NK-92 treated with Interleukin-12 subunit alpha and Interleukin-12 subunit beta, amount 100 ng/mL, for 24 hours (cell line): Measurements from ENCODE around the gene DENND1A.
"Not testable (repeated sequence)": the region's sequence is repeated elsewhere in the genome, so short reads cannot be mapped to it uniquely, and the experiment has no call there.

Experiments
- DNase-seq: peaks from one replicate; lab custom pipeline; 2025; lab: John Stamatoyannopoulos, UW

Gene DENND1A

DNA sequence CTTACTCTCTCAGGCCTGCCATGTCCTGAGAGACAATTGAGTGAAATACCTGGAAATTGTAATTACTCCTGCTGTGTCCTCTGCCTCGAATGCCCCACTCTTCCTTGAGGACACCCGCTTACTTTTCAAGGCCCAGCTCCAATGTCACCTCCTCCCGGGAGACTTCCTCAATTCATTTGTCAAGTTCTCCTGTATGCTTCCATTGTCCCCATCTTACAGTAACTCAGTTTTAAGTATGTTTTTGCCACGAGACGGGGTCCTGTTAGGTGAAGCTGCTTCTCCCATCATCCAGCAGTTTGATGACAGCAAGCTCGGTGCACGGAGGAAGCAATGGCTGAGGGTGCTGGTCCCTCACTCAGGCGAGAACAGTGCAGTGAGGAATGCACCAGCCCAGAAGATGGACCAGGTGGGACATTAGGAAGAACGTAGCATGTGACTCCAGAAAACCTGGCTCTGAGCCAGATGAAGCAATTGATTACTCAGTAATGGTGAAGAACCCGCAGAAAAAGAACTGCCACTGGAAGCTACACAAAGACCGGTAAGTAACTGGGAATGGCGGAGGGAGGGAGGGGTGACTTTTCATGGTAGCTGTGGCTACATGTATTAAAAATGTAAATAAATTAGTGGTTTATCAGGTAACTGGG, 274.8 kb downstream of the DENND1A start:
- DNase-seq = no peak

DNA sequence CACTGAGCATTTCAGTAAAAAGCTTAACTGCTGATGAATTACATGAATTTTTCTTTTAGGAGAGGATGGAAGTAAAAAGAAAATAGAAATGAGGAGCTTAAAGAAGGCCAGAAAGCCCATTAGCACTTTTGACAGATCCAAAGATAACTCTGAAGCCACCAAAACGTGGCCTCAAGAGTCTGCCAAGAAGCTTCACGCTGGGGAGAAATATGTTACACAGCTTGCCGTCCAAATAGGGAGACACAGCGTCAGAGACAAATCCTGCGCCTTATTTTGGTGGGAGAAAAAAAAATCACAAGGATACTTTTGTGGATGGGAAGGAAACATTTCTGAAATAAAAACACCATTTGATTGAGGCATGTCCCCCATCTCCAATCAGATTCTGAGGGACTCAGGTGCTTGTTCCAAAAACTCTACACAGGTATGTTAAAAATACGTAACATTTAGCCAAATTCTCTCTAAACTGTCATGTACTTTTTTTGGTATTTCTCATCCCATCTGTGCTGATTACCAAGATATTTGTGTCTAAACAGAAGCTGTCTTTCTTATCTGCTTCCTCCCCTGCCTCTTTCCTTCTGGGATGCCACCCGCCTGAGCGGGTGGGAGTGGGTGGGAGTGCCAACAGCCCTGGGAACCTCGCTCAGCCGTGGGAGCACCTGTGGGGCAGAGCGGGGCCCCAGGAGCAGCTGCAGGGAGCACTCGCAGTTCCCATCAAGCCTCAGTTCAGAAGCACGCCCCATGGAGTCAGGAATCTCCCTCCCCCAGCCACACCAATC, 275.5 kb downstream of the DENND1A start:
- no peak for DNase-seq

DNA sequence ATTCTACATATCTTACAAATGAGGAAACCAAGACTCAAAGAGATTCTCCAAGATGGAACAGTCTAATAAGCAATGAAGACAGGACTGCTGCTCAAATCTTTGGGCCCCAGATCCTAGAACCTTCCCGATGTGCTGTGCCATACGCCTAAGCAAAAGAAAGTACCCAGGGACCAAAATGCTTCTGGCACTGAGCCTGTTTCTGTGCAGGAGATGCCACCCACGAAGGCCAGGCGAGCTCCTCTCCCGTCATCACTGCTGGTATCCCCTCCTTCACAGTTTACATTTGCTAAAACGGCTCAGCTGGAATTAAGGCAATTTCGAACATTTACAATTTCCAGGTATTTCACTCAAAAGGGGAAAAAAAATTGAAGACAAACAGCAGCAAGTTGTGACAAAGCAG, 277.5 kb downstream of the DENND1A start:
- DNase-seq = no peak

DNA sequence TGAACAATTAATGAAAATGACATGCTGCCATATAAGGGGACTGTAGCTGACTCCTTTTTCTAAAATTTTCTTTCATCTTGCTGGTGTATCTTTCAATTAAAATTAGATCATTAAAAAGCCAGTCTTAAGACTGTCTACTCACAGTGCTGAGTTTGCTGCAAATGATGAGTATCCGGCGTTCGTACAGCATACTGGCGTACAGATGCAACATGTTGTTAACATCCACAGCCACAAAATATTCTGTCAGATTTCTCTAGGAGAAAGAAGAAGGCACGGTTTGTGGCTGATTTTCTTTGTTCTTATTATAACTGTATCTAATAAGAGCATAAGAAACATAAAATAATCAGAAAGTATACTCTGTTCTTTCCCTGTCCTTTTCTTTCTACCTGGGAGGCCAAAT, 278.1 kb downstream of the DENND1A start:
- DNase-seq = no peak

DNA sequence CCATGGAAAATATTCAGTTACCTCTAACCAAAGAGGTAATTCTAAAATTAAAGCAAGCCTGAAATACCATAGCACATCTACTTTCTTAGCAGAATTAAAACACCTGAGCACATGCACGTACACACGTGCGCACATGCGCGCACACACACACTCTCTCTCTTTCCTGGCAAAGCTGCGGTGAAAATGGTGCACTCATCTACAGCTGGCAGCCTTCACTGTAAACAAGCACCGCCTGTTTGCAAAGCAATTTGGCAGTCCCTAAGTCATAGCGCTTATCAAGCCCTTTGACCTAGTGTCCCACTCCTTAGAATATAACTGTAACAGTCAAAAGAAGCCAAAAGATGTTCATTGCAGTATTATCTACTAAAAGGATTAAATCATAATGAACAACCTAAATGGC, 278.7 kb downstream of the DENND1A start:
- DNase-seq = no peak

DNA sequence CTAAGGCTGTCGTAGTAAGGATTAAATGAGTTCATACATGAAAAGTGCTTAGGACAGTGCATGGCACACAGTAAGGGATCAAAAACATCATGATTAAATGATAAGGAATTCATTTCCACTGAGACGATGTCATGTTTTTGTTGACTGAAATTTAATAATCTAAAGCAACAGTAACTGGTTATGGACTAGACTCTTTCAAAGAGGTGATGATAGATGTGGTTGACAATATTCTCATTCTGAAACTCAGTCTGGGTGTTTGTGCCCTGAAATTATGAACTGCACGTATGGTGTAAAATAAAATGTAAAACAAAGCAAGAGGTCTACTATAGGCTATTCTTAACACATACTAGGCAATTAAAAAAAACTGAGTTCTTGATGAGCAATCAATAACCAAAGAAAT, 280.0 kb downstream of the DENND1A start:
- DNase-seq = no peak

DNA sequence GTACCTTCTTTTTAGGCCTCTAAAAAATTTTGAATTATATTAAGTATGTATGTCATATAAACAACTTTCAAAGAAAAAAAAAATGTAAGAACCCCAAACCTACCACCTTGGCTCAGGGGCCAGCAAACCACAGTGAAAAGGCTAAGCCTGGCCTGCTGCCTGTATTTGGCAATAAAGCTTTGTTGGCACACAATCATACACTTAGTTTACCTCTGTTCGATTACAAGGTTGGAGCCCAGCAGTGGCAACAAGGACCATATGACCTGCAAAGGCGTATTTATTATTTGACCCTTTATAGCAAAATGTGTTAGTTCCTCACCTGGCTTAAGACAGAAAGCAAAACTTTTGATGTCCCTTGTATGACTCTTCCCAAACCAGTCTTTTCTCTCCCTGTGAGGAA, 282.8 kb downstream of the DENND1A start:
- no peak for DNase-seq

DNA sequence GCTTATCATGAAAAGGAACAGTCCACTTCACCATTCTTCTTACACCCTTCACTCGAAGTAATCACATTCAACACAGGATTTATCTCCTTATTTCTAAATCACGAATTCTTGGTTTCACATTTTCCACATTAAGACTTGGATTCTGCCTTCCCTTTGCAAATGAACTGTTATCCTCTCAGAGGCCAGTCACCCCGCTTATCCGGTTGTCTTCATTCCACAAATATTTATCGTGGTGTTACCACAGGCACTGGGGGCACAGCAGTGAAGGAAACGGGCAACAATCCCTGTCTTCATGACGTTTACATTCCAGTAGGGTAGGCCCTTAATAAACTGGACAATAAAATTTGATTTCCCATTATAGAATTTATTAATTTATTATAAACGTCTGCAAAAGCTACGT, 284.2 kb downstream of the DENND1A start:
- DNase-seq = no peak

DNA sequence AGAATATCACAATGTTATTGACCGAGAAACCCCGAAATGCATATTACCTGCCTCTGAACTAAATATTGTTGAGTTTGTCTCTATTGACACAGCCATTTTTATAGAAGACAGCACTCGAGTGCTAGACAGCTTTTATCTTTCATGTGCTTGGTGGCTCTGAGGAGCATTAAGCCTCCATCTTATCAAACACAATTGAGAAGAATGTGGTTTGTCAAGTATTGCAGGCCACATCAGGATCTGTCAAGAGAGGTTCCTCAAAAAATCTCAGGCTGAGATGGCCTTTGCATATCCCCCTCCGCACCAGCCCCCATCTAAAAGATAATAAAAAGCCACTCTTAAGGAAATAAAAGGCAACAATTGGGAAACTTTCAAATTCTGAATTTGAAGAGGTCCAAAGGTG, 284.8 kb downstream of the DENND1A start:
- no peak for DNase-seq

DNA sequence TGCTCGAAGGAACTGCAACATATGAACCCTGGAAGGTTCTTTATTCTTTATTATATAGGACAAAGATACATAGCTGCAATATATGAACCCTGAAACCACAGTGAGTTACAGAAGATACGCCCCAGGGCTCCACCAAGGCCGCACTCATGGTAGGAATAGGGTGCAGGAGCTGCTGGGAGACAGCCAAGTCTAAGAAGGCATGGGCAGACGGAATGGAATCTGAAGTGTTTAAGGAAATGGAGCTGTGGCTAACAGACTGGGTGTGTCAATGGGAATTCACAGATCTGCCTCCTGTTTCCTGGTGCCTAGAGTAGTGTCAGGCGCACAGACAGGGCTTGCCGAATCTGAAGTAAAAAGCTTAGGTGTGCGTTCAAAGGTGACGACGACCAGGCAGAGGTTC, 286.4 kb downstream of the DENND1A start:
- no peak for DNase-seq

DNA sequence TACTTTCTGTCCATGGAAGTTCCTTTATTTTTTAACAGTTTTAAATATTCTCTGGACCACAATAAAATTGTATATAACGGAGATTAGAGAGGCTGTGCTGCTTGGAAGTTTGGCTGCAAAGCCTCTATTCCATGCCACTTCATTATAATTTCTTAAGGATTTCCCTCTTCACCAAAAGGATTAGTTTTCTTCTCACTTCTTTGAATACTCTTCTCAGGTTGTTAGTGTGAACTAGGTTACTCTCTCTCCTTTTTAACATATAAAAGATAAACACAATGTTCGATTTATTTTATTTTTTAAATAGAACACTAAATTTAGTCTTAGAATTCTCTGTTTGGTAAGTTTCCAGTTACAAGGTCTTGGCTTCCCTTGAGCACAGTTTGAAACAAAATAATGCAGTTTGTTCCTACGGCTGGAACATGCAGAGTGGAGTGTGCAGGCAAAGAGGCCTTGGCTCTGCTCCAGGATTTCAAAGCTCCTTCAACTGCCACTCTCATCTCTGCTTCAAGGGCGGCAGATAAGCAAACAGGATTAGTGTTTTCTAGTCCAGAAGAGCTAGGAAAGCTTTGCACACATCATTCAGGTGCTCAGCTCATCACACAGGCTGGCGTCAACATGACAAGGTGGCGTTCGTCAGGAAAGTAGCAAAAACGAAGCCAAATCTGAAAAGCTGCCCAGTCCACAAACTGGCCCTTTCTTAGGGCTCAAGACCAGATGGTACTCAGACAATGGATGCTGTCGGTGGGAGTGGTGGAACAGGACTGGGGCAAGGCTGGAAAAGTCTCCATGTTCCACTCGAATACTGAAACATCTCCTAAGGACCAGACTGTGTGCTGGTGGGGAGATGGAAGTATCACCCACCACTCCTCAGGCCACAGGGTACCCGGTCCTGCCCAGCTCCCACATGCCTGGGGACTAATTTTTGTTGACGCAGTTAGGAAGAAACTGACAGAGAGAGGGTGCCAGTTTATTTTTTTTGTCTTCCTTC, 287.3 kb downstream of the DENND1A start:
- DNase-seq = no peak

DNA sequence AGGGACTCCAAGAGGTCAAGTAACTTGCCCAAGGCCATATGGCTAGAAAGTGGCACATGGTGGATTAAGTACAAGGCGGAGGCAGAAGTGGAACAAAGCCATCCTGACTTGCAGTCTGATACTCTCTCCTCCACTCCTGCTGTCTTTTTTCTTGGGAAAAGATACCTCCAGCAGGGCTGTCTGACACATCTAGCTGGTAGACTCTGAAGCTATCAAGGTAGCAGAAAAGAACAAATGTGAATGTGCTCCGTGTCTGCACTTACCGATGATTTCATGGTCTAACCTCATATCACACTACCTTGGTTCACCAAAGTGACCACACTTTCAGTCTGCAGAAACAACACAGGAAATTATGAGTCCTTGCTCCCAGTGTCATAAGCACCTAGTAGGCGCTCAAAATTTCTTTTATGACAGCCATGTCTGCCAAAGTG, 289.1 kb downstream of the DENND1A start:
- peak; percentile 12 for DNase-seq

DNA sequence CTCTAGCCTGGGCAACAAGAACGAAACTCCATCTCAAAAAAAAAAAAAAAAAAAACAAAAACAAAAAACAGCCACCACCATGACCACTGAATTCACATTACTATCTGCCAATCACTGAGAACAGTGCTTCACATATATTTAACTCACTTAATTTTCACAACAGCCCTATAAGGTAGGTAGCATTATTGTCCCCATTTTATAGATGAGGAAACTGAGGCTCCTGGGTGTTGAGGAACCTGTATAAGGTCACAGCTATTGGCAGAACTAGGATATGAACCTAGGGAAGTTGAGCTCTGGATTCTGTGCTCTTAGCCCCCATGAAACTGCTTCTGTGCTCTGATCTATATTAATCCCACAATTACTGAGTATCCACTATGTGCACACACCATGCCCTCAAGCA, 290.2 kb downstream of the DENND1A start:
- DNase-seq = no peak

DNA sequence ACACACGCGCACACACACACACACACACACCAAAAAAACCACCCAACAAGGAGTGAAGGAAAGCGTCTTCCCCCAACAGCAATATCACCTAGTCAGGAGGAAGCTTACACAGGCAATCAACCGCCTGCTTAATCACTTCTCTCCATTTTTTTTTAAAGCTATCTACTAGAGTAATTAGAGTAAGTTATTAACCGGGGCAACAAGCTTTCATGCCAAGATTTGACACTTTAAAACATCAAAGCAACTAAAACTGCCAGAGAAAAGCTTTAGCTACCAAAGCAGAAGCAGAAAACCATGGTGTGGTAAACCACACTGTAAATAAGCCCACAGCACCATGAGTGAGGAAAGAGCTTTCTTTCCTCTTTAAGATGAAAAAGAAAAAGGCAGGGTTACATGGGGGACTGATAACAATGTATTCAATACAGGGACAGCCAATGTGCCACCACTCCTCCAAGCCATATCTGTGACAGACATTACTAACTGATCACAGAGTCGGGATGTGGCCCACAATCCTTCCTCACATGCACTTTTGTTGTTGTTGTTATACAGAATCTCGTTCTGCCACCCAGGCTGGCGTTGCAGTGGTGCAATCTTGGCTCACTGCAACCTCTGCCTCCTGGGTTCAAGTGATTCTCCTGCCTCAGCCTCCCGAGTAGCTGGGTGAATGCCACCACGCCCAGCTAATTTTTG, 291.8 kb downstream of the DENND1A start:
- no peak for DNase-seq

DNA sequence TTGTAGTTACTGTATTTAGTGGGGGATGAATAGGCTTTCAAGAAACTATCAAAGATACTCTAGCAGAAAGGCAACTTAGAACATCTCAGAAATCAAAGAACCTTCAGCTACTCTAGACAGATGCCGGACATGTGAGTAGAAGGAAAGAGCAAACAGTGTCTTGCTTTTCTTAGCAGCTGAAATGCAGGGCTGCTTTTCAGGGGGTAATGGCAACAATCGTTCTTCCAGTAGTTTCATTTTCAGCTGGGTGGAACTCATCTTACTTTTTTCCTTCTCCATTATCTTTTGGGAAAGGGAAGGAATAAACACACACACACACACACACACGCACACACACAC, 292.4 kb downstream of the DENND1A start:
- DNase-seq = no peak

DNA sequence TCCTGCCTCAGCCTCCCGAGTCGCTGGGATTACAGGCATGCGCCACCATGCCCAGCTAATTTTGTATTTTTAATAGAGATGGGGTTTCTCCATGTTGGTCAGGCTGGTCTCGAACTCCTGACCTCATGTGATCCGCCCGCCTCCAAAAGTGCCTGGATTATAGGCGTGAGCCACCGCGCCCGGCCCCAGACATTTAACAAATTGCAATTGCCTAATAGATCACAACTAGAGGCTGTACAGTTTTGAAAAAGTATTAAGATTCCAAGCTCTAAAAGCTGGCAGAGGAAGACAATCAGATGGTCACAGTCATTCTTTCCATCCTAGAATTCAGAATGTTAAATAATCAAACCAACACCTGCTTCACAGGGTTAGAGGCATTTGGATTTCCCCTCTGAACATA, 293.1 kb downstream of the DENND1A start:
- DNase-seq = not testable (repeated sequence)

DNA sequence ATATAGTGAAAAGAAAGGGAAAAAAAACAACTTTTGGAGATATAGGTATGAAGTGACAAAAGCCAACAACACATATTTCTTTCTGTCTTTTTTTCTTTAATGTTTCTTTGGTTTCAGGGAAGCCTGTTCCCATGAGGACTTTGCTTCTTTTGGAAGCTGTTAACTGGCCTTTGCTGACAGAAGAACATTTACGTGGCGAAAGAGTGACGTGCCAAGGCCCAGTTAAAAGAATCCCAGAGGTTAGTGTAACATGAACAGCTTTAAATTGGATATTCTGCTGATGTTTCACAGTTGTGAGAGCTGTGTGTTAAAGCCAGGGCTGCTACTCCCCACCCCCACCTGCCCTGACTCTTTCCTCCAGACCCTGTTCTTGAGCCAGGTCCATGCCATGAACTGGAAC, 298.1 kb downstream of the DENND1A start:
- DNase-seq = no peak

DNA sequence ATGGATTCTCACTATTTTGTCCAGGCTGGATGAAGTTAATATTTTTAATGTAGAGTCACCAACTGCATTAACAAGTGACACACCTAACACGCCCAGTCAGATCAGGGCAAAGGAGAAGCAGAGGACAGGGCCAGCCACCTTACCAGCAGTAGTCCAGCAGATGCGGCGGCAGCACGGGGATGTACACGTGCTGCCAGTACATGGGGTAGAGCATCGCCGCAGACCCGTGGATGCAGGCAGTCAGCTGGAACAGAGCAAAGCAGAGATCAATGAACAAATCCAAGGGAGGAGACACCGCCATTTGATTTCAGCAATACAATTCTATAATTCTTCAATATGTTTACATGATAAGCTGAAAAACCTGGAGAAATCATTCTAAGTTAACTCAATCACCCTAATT, 299.7 kb downstream of the DENND1A start:
- no peak for DNase-seq

DNA sequence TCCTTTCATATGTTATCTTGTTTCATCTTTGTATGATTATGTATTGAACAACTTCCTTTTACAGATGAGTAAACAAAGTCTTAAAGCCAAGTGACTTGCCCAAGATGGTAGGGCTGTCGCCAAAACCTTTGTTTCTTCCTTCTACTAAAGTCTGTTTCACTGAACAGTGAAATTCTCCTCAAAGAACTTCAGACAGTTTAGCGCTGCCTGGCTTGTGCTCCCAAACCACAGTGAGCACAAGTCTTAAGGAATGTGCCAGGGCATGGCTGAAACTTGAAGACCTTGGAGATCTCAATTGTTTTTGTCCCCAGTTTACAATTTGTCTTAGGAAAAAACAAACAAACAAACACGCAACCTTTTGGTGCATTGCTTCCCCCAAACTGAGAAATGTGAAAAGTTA, 300.4 kb downstream of the DENND1A start:
- no peak for DNase-seq

DNA sequence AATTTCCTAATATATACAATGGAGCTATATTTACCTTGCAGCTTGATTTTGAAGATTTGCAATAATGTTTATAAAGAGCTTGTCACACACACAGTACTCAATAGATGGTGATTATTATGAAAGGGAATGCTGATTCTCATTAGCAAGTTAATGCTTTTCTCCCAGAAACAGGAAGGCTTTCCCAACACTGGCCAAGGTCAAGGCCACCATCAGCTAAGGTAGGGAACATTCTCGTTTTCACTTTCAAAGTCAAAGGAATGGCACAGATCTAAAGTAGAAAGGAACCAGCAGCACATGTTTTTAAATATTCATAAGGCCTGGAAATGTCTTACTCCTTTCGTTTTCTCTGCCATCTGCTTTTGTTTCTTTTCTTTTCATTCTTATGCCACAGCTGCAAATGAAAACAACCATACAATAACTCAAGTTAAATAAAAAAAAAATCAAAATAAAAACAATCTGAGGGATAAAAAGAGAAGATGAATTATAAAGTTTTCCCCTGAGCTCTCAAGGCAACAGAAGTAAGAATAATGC, 307.1 kb downstream of the DENND1A start:
- DNase-seq = no peak

DNA sequence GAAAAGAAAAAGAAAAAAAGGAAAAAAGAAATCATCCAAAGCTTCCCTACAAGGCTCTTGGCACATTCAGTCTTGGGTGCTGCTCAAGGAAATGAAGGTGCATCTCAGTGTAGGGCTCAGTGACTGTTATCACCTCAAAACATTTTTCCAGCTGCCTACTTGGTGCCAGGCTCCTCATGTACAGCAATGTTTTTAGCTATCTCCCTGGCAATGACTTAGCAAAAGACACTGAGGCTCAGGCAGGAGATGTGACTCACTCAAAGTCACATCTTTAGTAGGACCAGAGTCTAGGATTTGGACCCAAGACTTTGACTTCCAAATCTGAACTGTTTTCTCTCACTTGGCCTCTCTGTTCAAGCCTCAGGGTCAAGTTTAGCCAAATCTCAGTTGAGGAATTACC, 309.7 kb downstream of the DENND1A start:
- no peak for DNase-seq
